GM18870 (cell line): ENCODE results near the gene ADGRL1.

ENCODE experiments used
- ATAC-seq: cut with Tn5 transposase; IDR thresholded peaks from one replicate; pipeline ENCODE4 v1.9.1; 2021; ENCODE audit warnings: moderate library complexity; ENCODE audit not compliant: unreplicated experiment

The ADGRL1 gene

GRCh38 chr19:14142262-14143190 is 63.4 kb downstream of the ADGRL1 start:
- ATAC-seq: no peak

GRCh38 chr19:14141041-14141440 is 64.9 kb downstream of the ADGRL1 start:
- no peak for ATAC-seq

- no peak for ATAC-seq
These were observed 66.0 kb downstream of the ADGRL1 start for GRCh38 chr19:14139944-14140343.

GRCh38 chr19:14138576-14139265 is 67.2 kb downstream of the ADGRL1 start:
- no peak for ATAC-seq

- ATAC-seq: peak; percentile 86
These were observed 69.3 kb downstream of the ADGRL1 start, which contains the start of gene ASF1B for GRCh38 chr19:14136509-14137281. Gene ASF1B (minus strand): TSS chr19:14136589. CDS start chr19:14136456, 133 bp downstream.

GRCh38 chr19:14135985-14136508 is 69.9 kb downstream of the ADGRL1 start:
- no peak for ATAC-seq

- ATAC-seq: no peak
These were observed 70.6 kb downstream of the ADGRL1 start for GRCh38 chr19:14135355-14135754.

GRCh38 chr19:14127929-14128509 is 78.0 kb downstream of the ADGRL1 start:
- ATAC-seq: no peak

- ATAC-seq: no peak
These were observed 78.8 kb downstream of the ADGRL1 start for GRCh38 chr19:14127176-14127575.

GRCh38 chr19:14122924-14123323 is 83.0 kb downstream of the ADGRL1 start:
- no peak for ATAC-seq

- no peak for ATAC-seq
These were observed 85.5 kb downstream of the ADGRL1 start for GRCh38 chr19:14120497-14120780.

- ATAC-seq: no peak
These were observed 86.1 kb downstream of the ADGRL1 start for GRCh38 chr19:14119644-14120496.

GRCh38 chr19:14119146-14119545 is 86.8 kb downstream of the ADGRL1 start:
- ATAC-seq: no peak

GRCh38 chr19:14118165-14119051 is 87.6 kb downstream of the ADGRL1 start:
- ATAC-seq: peak; percentile 23

- ATAC-seq: peak; percentile 76
These were observed 88.3 kb downstream of the ADGRL1 start, which contains the start of gene PRKACA for GRCh38 chr19:14117668-14118164. Gene PRKACA (minus strand): TSS chr19:14117762. CDS start chr19:14117547, 215 bp downstream.

GRCh38 chr19:14116918-14117578 is 88.9 kb downstream of the ADGRL1 start:
- ATAC-seq: no peak

- ATAC-seq: no peak
These were observed 89.4 kb downstream of the ADGRL1 start for GRCh38 chr19:14116525-14116917.

- no peak for ATAC-seq
These were observed 90.2 kb downstream of the ADGRL1 start for GRCh38 chr19:14115756-14116155.
